ENCODE data around the gene PDSS2. TPM values are rescaled to one million over a fixed set of nuclear protein-coding genes. Genes with fewer than 3 reads are reported as not detected.
"Not testable (repeated sequence)": the region's sequence is repeated elsewhere in the genome, so short reads cannot be mapped to it uniquely, and the experiment has no call there.

The PDSS2 gene
- total RNA-seq, 2 experiments from 2014 or later: 11.4 to 11.7 TPM

- H3K27me3 Mint-ChIP-seq; H3K36me3 Mint-ChIP-seq (ENCODE audit: low read depth); intact Hi-C loops (cut with DNase I, micrococcal nuclease); H3K9me3 Mint-ChIP-seq (ENCODE audit: low read depth); CTCF ChIA-PET; DNase-seq; H3K4me1 Mint-ChIP-seq; H3K27ac Mint-ChIP-seq; ATAC-seq; H3K4me3 Mint-ChIP-seq: not testable (repeated sequence)
- POLR2A ChIA-PET: interaction anchor here (0.7 kb wide), 1 partner anchor 264 kb away, joined by 4 read pairs; no protein-coding TSS in a partner anchor
Observed at GRCh38 chr6:107135048-107135680, 324.2 kb downstream of the PDSS2 start.

GRCh38 chr6:107132330-107132954, 326.9 kb downstream of the PDSS2 start:
- no peaks in the 10 kb centered on the region for H3K36me3 Mint-ChIP-seq (ENCODE audit: low read depth)
- H3K27me3 Mint-ChIP-seq: no peaks in the 10 kb centered on the region
- no peak overlapping the region for H3K4me3 Mint-ChIP-seq
- intact Hi-C loops (cut with DNase I, micrococcal nuclease): loop anchor here in 1 of 2 experiments (1.0 to 2.0 kb wide), 2 partner anchors 543 to 916 kb away; no protein-coding TSS in a partner anchor
- POLR2A ChIA-PET: no interaction called here
- peak; percentile 50 for DNase-seq
- H3K27ac Mint-ChIP-seq: no peak overlapping the region
- no peaks in the 10 kb centered on the region for H3K9me3 Mint-ChIP-seq (ENCODE audit: low read depth)
- no peaks in the 10 kb centered on the region for H3K4me1 Mint-ChIP-seq
- CTCF ChIA-PET: interaction anchor here (1.6 kb wide), 1 partner anchor 20 kb away, joined by 4 read pairs; no protein-coding TSS in a partner anchor
- ATAC-seq: no peak

- H3K4me3 Mint-ChIP-seq: no peak overlapping the region
- POLR2A ChIA-PET: no interaction called here
- peaks cover 1% of the 10 kb centered on the region for H3K27me3 Mint-ChIP-seq
- H3K27ac Mint-ChIP-seq: no peak overlapping the region
- no peak for DNase-seq
- no peaks in the 10 kb centered on the region for H3K36me3 Mint-ChIP-seq (ENCODE audit: low read depth)
- intact Hi-C loops (cut with DNase I, micrococcal nuclease): no loop called here
- no peak for ATAC-seq
- H3K4me1 Mint-ChIP-seq: no peaks in the 10 kb centered on the region
- CTCF ChIA-PET: interaction anchor here (0.6 kb wide), 1 partner anchor 778 kb away, joined by 3 read pairs; no protein-coding TSS in a partner anchor
- H3K9me3 Mint-ChIP-seq (ENCODE audit: low read depth): no peaks in the 10 kb centered on the region
Observed at GRCh38 chr6:107129370-107129925, 329.9 kb downstream of the PDSS2 start.

- no peak for DNase-seq
- Mint-ChIP-seq H3K27me3 (peaks cover 1% of the 10 kb centered on the region), H3K9me3 (ENCODE audit: low read depth) (no peaks in the 10 kb centered on the region), H3K27ac (no peak overlapping the region), H3K4me1 (no peaks in the 10 kb centered on the region), H3K4me3 (no peak overlapping the region), H3K36me3 (ENCODE audit: low read depth) (no peaks in the 10 kb centered on the region)
- intact Hi-C loops (cut with DNase I, micrococcal nuclease): no loop called here
- ChIA-PET POLR2A (no interaction called here), CTCF (no interaction called here)
- no peak for ATAC-seq
Observed at GRCh38 chr6:107128577-107128976, 330.8 kb downstream of the PDSS2 start.

GRCh38 chr6:107128175-107128574, 331.2 kb downstream of the PDSS2 start:
- ATAC-seq: no peak
- Mint-ChIP-seq H3K27ac (no peak overlapping the region), H3K9me3 (ENCODE audit: low read depth) (no peaks in the 10 kb centered on the region), H3K27me3 (peaks cover 1% of the 10 kb centered on the region), H3K4me1 (no peaks in the 10 kb centered on the region), H3K4me3 (no peak overlapping the region), H3K36me3 (ENCODE audit: low read depth) (no peaks in the 10 kb centered on the region)
- intact Hi-C loops (cut with DNase I, micrococcal nuclease): no loop called here
- POLR2A ChIA-PET: no interaction called here
- CTCF ChIA-PET: no interaction called here
- no peak for DNase-seq

GRCh38 chr6:107125771-107126170, 333.6 kb downstream of the PDSS2 start:
- ChIA-PET POLR2A (interaction anchor here (0.6 kb wide), 1 partner anchor 347 kb away, joined by 6 read pairs; no protein-coding TSS in a partner anchor), CTCF (no interaction called here)
- Mint-ChIP-seq H3K27ac (no peak overlapping the region), H3K36me3 (ENCODE audit: low read depth) (no peaks in the 10 kb centered on the region), H3K9me3 (ENCODE audit: low read depth) (no peaks in the 10 kb centered on the region), H3K4me3 (no peak overlapping the region), H3K4me1 (no peaks in the 10 kb centered on the region), H3K27me3 (peaks cover 1% of the 10 kb centered on the region)
- DNase-seq (no peak), ATAC-seq (no peak)
- intact Hi-C loops (cut with DNase I, micrococcal nuclease): no loop called here

GRCh38 chr6:107124934-107125348, 334.4 kb downstream of the PDSS2 start:
- ChIA-PET POLR2A (interaction anchor here (0.6 kb wide), 1 partner anchor 348 kb away, joined by 6 read pairs; no protein-coding TSS in a partner anchor), CTCF (interaction anchor here (0.8 to 1.5 kb wide), 2 partner anchors 11 to 127 kb away, joined by 5 to 8 read pairs; no protein-coding TSS in a partner anchor)
- ATAC-seq: peak; percentile 68
- no peak overlapping the region for H3K4me3 Mint-ChIP-seq
- H3K36me3 Mint-ChIP-seq (ENCODE audit: low read depth): no peaks in the 10 kb centered on the region
- no peaks in the 10 kb centered on the region for H3K4me1 Mint-ChIP-seq
- no peaks in the 10 kb centered on the region for H3K9me3 Mint-ChIP-seq (ENCODE audit: low read depth)
- DNase-seq: no peak
- no peak overlapping the region for H3K27ac Mint-ChIP-seq
- intact Hi-C loops (cut with DNase I, micrococcal nuclease): no loop called here
- peaks cover 1% of the 10 kb centered on the region for H3K27me3 Mint-ChIP-seq

- intact Hi-C loops (cut with DNase I, micrococcal nuclease): no loop called here
- POLR2A ChIA-PET: no interaction called here
- H3K36me3 Mint-ChIP-seq (ENCODE audit: low read depth): no peaks in the 10 kb centered on the region
- H3K27ac Mint-ChIP-seq: no peak overlapping the region
- no peaks in the 10 kb centered on the region for H3K9me3 Mint-ChIP-seq (ENCODE audit: low read depth)
- peaks cover 1% of the 10 kb centered on the region for H3K27me3 Mint-ChIP-seq
- no peak overlapping the region for H3K4me3 Mint-ChIP-seq
- no peak for DNase-seq
- CTCF ChIA-PET: interaction anchor here (1.5 kb wide), 1 partner anchor 126 kb away, joined by 8 read pairs; no protein-coding TSS in a partner anchor
- no peak for ATAC-seq
- H3K4me1 Mint-ChIP-seq: no peaks in the 10 kb centered on the region
Observed at GRCh38 chr6:107123501-107123900, 335.9 kb downstream of the PDSS2 start.

GRCh38 chr6:107122748-107123147, 336.6 kb downstream of the PDSS2 start:
- intact Hi-C loops (cut with DNase I, micrococcal nuclease): no loop called here
- Mint-ChIP-seq H3K9me3 (ENCODE audit: low read depth) (no peaks in the 10 kb centered on the region), H3K4me1 (no peaks in the 10 kb centered on the region), H3K36me3 (ENCODE audit: low read depth) (no peaks in the 10 kb centered on the region), H3K27me3 (peaks cover 1% of the 10 kb centered on the region), H3K27ac (no peak overlapping the region), H3K4me3 (no peak overlapping the region)
- ATAC-seq: no peak
- POLR2A ChIA-PET: no interaction called here
- DNase-seq: no peak
- CTCF ChIA-PET: no interaction called here

- peaks cover 2% of the 10 kb centered on the region for H3K27me3 Mint-ChIP-seq
- intact Hi-C loops (cut with DNase I, micrococcal nuclease): no loop called here
- no peaks in the 10 kb centered on the region for H3K36me3 Mint-ChIP-seq (ENCODE audit: low read depth)
- H3K4me1 Mint-ChIP-seq: no peaks in the 10 kb centered on the region
- H3K27ac Mint-ChIP-seq: no peak overlapping the region
- ATAC-seq: no peak
- no peaks in the 10 kb centered on the region for H3K9me3 Mint-ChIP-seq (ENCODE audit: low read depth)
- DNase-seq: no peak
- no peak overlapping the region for H3K4me3 Mint-ChIP-seq
- POLR2A ChIA-PET: no interaction called here
- CTCF ChIA-PET: interaction anchor here (0.8 kb wide), 1 partner anchor 753 kb away, joined by 5 read pairs; no protein-coding TSS in a partner anchor
Observed at GRCh38 chr6:107121964-107122495, 337.3 kb downstream of the PDSS2 start.

GRCh38 chr6:107121266-107121665, 338.1 kb downstream of the PDSS2 start:
- CTCF ChIA-PET: no interaction called here
- H3K27me3 Mint-ChIP-seq: peaks cover 7% of the 10 kb centered on the region
- no peak overlapping the region for H3K27ac Mint-ChIP-seq
- H3K4me1 Mint-ChIP-seq: peaks cover 7% of the 10 kb centered on the region
- POLR2A ChIA-PET: no interaction called here
- DNase-seq (no peak), ATAC-seq (no peak)
- H3K4me3 Mint-ChIP-seq: no peak overlapping the region
- H3K36me3 Mint-ChIP-seq (ENCODE audit: low read depth): no peaks in the 10 kb centered on the region
- no peaks in the 10 kb centered on the region for H3K9me3 Mint-ChIP-seq (ENCODE audit: low read depth)
- intact Hi-C loops (cut with DNase I, micrococcal nuclease): no loop called here

All from activated CD4-positive, alpha-beta T cell treated with anti-CD3 and anti-CD28 coated beads for 36 hours (primary cell).